ENCODE measurements around the gene SKA2. TPM values are rescaled to one million over a fixed set of nuclear protein-coding genes. Genes with fewer than 3 reads are reported as not detected.
"Not testable (repeated sequence)": the region's sequence is repeated elsewhere in the genome, so short reads cannot be mapped to it uniquely, and the experiment has no call there.

Gene SKA2, protein sequence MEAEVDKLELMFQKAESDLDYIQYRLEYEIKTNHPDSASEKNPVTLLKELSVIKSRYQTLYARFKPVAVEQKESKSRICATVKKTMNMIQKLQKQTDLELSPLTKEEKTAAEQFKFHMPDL
- total RNA-seq = 31.7 and 41.8 TPM in 2 replicates

DNA sequence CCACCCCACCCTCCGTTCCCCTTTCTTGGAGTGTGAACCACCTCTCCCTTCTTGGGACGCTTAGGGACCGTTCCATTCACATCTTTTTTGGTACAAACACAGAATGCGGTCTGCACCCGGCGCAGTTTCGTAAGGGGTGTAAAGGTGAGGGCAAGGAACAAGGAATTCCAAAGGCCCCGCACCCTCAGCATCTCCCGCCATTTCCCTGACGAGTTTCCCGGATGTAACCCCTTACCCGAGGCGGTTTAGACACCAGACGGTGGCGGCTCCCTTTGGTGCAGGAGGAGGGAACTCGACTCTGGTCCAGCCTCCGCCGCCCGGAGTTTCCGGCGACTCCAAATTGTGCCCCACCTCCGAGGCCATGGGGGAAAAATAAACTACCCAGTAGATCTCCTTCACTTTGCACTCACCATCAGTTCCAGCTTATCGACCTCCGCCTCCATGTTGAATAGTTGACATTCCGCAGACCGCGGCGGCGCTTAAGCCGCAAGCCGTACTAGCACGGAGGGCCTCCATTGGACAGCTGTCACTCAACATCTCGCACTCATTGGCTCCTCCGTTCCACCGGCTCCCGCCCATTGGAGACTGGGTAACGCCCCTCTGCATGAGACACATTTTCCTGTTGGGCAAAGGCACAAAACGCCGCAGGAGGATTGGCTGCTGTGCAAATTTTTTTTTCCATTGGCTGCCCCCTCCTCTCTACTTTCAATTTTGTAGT lies at the start of gene SKA2:
Gene SKA2, minus strand, starts transcription at position 466 of the 718 bp plus-strand sequence. Its CDS starts 23 bp downstream, at position 443.
- no peak for DNase-seq (ENCODE audit: low read depth in 2 of 2)

DNA sequence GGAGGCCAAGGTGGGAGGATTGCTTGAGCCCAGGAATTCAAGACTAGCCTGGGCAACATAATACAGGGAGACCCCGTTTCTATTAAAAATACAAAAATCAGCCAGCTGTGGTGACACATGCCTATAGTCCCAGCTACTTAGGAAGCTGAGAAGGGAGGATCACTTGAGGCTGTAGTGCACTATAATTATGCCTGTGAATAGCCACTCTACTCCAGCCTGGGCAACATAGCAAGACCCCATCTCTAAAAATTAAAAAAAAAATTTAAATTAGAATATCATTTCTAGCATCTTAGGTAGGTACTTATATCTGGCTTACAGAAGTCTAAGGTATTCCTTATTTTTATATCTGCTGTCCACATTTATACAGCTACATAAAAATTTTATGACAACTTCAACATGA lies 47.3 kb upstream of the SKA2 start:
- DNase-seq (ENCODE audit: low read depth in 2 of 2) = no peak

DNA sequence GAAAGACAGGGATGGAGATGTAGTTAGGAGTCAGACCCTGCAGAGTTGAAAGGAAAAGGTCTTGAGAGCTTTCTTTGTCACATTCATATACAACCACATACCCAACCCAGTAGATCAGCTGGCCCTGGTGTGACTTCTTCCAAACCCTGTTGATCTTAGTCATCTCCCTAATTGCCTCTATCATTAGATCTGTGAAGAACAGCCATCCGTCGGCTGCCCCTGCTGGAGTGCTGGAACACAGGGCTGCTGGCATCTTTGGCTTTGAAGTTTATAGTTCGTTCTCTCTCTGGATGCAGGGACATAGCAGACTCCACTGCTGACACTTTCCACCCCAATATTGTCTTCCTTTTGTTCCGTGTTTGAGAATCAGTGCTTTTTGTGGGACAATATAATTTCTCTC lies 44.4 kb upstream of the SKA2 start:
- no peak for DNase-seq (ENCODE audit: low read depth in 2 of 2)

DNA sequence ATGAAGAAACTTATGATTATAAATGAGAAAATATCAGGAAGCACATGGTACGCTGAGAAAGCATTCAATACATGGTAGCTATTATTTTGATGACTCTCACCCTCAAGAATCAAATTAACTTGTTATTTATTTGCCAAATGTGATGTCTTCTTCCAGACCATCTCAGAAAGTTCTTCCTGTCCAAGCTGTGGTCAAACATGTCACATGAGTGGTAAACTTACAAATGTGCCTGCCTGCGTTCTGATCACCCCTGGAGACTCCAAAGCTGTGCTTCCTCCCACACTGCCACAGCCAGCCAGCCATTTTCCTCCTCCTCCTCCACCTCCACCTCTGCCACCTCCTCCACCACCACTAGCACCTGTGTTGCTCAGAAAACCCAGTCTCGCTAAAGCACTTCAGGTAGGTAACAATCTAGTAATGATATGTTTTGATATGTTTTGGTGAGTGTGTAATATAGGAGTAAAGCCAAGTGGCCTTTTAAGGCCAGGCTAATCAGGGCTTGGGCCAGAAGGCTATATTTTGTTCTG lies 38.4 kb upstream of the SKA2 start:
- DNase-seq (ENCODE audit: low read depth in 2 of 2) = no peak

DNA sequence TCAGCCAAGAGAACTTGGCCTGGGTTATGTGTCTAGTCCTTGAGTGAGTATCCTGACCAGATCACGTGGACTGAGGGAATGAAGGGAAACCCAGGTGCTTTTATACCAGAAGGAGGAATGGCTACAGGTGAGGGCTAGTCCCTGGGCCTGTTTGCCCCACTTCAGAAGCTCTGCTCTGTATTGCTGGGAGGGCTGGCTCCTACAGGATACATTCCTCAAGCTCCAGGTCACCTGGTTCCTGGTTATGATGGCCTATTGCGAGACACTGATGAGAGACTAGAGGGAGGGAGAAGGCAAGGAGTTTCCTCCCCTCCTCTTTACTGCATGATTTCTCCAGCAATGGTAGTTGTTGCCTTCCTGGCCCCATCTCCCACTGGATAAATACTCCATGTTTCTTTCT lies 35.8 kb upstream of the SKA2 start:
- no peak for DNase-seq (ENCODE audit: low read depth in 2 of 2)

DNA sequence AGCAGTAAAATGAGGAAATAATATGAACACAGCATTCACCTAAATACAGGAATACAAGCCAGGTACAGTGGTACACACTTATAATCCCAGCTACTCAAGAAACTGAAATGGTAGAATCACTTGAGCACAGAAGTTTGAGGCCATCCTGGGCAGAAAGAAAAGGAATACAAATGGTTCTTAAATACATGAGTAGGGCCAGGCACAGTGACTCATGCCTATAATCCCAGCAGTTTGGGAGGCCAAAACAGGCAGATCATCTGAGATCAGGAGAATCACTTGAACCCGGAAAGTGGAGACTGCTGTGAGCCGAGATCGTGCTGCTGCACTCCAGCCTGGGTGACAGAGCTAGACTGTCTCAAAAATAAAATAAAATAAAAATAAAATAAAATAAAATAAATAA lies 31.9 kb upstream of the SKA2 start:
- DNase-seq (ENCODE audit: low read depth in 2 of 2) = no peak

DNA sequence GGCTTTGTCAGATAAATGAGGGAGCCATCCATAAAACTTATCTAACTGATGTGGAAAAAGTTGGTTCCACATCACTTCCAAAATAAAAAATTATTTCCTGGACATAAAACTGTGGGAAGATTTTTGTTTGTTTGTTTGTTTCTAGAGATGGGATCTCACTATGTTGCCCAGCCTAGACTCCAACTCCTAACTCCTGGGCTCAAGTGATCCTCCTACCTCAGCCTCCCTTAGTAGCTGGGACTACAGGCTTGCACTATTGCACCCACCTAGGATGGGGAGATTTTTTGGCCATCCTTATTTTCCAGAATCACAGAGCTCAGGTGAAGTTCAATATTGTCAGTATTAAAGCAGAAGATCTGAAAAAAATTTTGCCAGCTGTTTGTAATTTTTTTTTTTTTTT lies 31.0 kb upstream of the SKA2 start:
- no peak for DNase-seq (ENCODE audit: low read depth in 2 of 2)

DNA sequence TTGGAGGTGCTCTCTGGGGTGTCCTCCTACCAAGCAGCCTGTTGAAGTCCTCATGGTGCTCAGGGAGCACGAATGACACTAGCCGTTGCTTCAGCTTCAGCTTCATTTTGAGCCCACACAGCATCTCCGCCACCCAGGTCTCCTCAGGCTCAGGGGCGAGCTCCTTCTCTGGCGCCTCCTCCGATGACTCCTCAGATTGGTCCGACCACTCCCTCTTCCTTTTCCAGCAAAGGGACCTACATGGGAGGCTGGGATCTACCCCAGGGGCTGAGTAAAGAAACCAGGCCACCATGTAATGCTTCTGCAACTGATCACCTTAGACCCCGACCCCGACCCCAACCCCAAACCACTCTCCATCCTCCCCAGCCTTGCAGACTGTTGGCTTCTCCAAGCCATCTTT lies 26.5 kb upstream of the SKA2 start:
- DNase-seq (ENCODE audit: low read depth in 2 of 2) = no peak

DNA sequence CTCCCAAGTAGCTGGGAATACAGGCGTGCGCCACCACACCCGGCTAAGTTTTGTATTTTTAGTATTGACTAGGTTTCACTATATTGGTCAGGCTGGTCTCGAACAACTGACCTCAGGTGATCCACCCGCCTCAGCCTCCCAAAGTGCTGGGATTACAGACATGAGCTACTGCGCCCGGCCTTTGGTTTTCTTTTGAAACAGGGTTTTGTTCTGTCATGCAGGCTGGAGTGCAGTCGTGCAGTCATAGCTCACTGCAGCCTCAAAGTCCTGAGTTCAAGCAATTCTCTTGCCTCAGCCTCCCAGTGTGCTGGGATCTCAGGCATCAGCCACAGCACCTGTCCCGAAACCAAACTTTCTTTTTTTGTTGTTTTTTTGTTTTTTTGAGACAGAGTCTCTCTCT lies 25.6 kb upstream of the SKA2 start:
- no peak for DNase-seq (ENCODE audit: low read depth in 2 of 2)

DNA sequence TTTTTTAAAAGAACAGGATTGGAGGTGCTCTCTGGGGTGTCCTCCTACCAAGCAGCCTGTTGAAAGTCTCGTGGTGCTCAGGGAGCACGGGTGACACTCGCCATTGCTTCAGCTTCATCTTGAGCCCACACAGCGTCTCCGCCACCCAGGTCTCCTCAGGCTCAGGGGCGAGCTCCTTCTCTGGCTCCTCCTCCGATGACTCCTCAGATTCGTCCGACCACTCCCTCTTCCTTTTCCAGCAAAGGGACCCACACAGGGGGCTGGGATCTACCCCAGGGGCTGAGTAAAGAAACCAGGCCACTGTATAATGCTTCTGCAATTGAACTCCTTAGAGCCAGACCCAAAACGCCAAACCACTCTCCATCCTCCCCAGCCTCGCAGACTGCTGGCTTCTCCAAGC lies 24.6 kb upstream of the SKA2 start:
- DNase-seq (ENCODE audit: low read depth in 2 of 2) = not testable (repeated sequence)

DNA sequence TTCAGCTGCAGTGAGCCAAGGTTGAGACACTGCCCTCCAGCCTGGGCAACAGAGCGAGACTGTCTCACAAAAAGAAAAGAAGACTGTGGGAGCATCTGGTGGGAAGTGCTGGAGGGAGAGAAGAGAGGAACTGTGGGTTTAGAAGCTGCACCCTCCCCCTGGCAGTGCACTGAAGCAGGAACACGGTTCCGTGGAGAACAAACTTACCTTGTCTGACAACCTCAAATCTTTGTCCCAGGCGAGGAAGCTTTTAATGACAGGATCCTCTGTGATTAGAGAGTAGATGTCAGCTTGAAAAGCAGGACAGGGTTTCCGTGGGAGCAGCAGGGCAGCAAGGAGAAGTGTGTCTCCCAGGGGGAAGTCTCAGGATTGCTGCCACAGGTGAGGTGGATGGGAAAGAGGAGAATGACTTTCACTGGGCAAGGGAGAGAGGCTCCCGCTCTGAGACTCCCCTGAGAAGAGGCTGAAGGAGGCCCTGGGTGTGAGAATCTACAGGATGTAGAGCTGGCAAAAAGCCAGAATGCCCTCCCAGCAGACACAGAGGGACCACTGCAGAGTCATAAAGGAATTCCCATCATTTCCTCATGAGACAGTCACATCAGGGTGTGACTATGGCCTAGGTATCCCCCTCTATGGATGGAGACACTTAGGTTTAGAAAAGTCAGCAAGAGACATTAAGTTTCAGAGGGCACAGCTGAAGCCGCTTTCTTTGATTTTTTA lies 23.4 kb upstream of the SKA2 start:
- no peak for DNase-seq (ENCODE audit: low read depth in 2 of 2)

DNA sequence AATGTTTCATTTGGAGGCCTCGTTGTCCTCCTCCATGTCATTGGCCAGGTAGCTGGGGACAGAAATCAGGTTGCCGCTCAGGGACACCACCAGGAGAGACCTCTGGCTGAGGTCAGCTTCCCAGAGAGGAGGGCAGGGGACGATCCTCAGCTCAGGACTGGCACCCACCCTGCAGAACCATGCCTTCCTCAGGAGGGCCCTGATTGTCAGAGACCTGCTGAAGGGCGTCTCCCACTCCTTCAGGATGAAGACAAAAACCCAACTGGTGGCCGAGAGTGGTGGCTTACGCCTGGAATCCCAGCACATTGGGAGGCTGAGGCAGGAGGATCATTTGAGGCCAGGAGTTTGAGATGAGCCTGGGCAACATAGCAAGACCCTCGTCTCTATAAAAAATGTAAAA lies 20.1 kb upstream of the SKA2 start:
- DNase-seq (ENCODE audit: low read depth in 2 of 2) = no peak

DNA sequence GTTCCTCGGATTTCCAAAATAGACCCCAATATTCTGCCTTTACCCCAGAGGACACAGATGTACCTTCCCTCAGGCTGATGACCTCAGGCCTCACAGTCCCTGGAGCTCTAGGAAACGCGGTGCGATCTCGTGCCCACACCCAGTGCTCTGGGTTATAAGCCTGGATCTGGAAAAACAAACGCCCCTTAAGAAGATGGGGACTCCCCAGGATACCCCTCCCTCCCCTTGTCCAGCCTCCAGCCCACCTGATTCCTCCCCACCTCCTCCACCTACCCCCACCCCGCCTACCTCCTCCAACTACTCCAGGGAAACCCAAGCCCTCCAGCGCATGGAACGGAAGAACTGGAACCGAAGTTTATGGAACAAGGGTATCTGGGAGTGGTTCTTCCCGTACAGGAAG lies 19.7 kb upstream of the SKA2 start:
- no peak for DNase-seq (ENCODE audit: low read depth in 2 of 2)

DNA sequence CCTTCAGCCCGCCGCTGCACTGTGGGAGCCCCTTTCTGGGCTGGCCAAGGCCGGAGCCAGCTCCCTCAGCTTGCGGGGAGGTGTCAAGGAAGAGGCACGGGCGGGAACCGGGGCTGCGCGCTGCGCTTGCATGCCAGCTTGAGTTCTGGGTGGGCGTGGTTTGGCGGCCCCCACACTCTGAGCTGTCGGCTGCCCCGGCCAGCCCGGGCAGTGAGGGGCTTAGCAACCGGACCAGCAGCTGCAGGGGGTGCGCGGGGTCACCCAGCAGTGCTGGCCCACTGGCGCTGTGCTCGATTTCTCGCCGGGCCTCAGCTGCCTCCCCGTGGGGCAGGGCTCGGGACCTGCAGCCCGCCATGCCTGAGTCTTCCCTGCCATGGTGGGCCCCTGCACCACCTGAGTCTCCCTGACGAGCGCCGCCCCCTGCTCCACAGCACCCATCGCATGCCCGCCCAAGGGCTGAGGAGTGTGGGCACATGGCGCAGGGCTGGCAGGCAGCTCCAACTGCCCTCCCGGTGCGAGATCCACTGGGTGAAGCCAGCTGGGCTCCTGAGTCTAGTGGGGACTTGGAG lies 17.5 kb upstream of the SKA2 start:
- no peak for DNase-seq (ENCODE audit: low read depth in 2 of 2)

DNA sequence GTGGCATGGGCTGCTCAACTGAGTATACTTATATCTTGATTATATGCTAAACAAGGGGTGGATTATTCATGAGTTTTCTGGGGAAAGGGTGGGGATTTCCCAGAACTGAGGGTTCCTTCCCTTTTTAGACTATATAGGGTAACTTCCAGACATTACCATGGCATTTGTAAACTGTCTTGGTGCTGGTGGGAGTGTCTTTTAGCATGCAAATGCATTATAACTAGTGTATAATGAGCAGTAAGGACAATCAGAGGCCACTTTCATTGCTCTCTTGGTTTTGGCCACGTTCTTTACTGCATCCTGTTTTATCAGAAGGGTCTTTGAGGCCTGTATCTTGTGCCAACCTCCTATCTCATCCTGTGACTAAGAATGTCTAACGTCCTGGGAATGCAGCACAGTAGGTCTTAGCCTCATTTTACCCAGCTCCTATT lies 12.6 kb upstream of the SKA2 start:
- peak in 1 of 2 donors; percentile 21 for DNase-seq (ENCODE audit: low read depth in 2 of 2)

DNA sequence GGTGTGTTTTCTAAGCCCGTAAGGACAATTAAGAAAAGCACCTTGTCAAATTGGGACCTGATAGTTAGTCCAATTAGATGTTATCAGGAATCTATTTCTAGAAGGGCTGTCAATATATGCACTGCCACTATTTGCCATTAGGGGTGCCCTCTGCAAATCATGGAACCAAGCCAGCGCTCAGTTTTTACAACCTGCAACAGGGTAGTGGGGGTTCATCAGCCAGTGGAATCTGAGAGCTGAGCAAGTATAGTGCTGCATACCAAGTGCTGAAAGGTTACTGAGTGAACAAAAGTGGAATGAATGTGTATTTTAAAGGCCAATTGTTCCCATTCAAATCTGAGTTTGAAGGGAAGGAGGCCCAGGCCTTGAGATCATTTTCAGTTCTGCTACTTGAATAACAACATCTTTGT lies 11.0 kb upstream of the SKA2 start:
- DNase-seq (ENCODE audit: low read depth in 2 of 2) = peak; percentile 52 to 62

DNA sequence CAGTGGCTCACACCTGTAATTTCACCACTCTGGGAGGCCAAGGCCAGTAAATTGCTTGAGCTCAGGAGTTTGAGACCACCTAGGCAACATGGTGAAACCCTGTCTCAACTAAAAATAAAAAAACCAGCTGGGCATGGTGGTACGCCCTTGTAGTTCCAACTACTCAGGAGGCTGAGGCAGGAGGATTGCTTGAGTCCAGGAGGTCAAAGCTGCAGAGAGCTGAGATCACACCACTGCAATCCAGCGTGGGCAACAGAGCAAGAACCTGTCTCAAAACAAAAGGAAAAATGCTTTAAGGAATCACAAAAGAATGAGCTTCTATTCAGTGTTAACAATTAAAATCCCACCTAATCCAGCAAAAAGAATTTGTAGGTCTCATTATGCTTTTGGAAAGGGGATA lies 6.5 kb upstream of the SKA2 start:
- DNase-seq (ENCODE audit: low read depth in 2 of 2) = no peak

DNA sequence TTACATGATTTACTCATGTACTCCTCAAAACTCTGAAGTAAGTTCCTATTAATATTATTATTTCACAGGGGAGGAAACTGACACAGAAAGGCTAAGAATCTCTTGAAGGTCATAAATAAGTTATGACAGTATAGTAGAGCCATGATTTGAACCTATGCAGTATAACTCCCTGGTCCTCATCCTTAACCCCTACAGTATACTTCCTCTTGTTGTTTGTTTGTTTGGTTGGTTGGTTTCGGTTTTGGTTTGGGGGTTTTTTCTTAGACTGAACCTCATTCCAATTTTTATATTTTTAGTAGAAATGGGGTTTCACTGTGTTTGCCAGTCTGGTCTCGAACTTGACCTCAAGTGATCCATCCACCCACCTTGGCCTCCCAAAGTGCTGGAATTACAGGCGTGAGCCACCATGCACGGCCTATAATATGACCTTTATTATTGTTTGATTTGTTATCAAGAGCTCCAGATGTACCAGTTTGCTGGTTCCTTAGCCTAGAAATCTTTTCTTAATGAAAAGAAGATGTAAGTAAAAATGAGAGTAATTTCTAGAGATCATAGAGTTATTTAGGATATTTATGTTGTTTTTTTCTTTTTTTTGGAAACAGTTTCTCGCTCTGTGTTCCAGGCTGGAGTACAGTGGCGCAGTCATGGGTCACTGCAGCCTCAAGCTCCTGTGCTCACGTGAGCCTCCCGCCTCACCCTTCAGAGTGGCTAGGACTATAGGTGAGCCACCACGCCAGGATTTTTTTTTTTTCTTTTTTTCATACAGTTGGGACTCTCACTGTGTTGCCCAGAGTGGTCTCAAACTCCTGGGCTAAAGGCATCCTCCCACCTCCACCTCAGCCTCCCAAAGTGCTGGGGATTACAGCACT lies 5.4 kb upstream of the SKA2 start:
- no peak for DNase-seq (ENCODE audit: low read depth in 2 of 2)

DNA sequence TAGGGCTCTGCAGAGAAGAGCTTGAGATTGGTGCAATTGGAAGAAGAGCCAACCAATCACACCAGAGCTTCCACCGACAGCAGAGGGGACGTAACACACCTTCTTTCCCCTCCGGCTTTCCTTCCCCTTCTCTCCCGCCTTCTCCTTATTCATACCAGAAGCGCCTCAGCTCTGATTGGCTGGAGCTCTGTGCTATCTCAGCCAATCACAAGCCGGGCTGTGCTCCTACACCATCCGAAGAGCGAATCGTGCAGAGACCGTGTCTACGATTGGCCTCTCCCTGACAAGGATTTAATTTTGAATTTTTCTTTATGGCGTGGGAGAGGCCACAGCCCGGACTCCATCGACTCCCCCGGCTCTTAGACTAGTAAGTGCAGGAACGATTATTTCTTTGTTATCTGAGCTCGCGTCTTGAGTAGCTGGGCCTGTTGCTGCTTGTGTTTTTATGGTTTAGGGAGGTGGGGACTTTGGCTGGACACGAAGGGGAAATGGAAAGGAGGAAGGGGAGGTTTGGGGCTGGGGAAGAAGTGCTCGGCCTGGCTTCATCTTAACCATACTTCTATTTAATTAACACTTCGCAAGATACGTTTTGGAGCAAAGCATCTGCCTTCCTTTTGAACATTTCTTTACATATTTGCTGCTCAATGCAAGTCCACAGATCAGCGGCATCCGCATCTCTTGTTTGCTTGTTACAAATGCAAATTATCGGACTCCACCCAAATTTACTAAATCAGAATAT lies 622 bp upstream of the SKA2 start, which contains the start of gene PRR11:
Gene PRR11, plus strand, starts transcription at position 308 of the 739 bp plus-strand sequence. CDS start 14,007 bp downstream, outside the sequence.
- peak; percentile 100 for DNase-seq (ENCODE audit: low read depth in 2 of 2)

DNA sequence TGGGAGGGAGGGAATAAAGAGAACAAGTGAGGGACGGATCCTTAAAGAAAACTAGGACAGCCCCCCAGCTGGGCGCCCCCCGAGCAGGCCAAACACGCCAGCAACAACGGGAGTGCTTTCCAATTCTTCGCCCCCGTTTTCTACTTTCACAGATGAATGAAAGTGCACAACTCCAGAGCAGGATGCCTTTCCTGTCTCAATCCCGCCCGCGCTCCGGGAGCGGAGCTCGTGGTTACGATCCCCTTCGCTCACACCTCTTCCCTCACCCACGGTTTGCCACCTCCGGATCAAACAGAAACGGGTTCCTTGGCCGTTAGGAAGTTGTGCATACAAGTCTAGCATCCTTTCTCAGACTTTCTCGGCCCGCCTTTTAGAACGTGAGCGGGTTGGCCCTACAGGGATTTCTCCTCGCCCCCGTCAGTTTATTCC lies 680 bp downstream of the SKA2 start:
- DNase-seq (ENCODE audit: low read depth in 2 of 2) = peak in 1 of 2 donors; percentile 55
